Measurements from ENCODE around the gene ADH4.
"Not testable (repeated sequence)": the region's sequence is repeated elsewhere in the genome, so short reads cannot be mapped to it uniquely, and the experiment has no call there.

Gene ADH4

DNA sequence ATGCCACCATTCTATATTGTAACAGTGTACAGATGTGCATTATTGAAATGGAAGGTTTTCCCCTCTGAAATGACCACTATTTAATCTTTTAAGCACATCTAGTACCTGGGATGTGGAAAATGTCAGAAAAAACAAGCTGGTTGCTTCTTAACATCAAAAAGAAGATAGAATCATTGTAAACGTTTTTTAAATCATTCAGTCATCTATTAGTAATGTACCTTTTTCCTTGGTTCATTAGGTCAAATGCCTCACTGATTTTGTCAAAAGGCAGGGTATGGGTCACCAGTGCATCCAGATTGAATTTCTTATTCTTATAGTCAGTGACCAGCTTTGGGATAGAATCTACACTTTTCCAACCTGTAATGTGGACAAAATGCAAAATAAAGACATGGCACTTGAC is 17.7 kb downstream of the ADH4 start:
- no peak for DNase-seq (ENCODE audit: extremely low spot score)
- POLR2A ChIA-PET = no interaction called here
- CTCF ChIA-PET = no interaction called here
- TF ChIP-seq, protein P1, sequence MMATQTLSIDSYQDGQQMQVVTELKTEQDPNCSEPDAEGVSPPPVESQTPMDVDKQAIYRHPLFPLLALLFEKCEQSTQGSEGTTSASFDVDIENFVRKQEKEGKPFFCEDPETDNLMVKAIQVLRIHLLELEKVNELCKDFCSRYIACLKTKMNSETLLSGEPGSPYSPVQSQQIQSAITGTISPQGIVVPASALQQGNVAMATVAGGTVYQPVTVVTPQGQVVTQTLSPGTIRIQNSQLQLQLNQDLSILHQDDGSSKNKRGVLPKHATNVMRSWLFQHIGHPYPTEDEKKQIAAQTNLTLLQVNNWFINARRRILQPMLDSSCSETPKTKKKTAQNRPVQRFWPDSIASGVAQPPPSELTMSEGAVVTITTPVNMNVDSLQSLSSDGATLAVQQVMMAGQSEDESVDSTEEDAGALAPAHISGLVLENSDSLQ (IDR thresholded peaks at IDR 0.05) = no peak
- TF ChIP-seq TARDBP (IDR thresholded peaks at IDR 0.05) (no peak), HDGF (IDR thresholded peaks at IDR 0.05; ENCODE audit: borderline replicate concordance) (no peak), NFRKB (IDR thresholded peaks at IDR 0.05) (no peak), FOXK2 (IDR thresholded peaks at IDR 0.05) (no peak), L3MBTL2 (conservative IDR thresholded peaks at IDR 0.05) (no peak), BHLHE40 (IDR thresholded peaks at IDR 0.05; ENCODE audit: borderline replicate concordance) (no peak), FOXA1 (IDR thresholded peaks at IDR 0.05) (no peak), CTBP1 (IDR thresholded peaks at IDR 0.05; ENCODE audit: borderline replicate concordance) (no peak), ZNF384 (IDR thresholded peaks at IDR 0.05) (no peak), ELF4 (IDR thresholded peaks at IDR 0.05) (no peak), ARNT (IDR thresholded peaks at IDR 0.05) (no peak), SUZ12 (IDR thresholded peaks at IDR 0.05) (no peak), SP1 (IDR thresholded peaks at IDR 0.05) (no peak), LEF1 (IDR thresholded peaks at IDR 0.05; ENCODE audit: borderline replicate concordance) (no peak), FOXM1 (IDR thresholded peaks at IDR 0.05; ENCODE audit: borderline replicate concordance) (no peak)

DNA sequence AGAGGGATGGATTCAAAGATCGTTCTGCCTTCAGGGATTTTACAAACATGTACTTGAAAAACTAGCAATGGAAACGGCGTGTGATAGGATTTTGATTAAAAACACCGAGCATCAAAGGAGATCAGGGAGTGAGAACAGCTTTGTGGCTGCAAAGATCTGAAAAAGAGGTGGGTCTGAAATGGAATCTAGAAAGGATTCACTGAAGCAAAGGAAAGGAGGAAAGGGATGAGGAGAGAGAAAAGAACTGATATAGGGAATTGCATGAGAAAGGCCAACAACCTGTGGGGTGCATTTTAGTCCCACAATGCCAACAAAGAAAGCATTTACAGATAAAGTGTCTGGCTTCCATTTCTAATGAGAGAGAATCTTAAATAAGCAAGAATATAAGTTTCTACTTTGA is 23.1 kb downstream of the ADH4 start:
- ChIA-PET CTCF (no interaction called here), POLR2A (no interaction called here)
- TF ChIP-seq NFRKB (IDR thresholded peaks at IDR 0.05) (no peak), CTBP1 (IDR thresholded peaks at IDR 0.05; ENCODE audit: borderline replicate concordance) (no peak), FOXK2 (IDR thresholded peaks at IDR 0.05) (no peak), SP1 (IDR thresholded peaks at IDR 0.05) (no peak), BHLHE40 (IDR thresholded peaks at IDR 0.05; ENCODE audit: borderline replicate concordance) (no peak), TARDBP (IDR thresholded peaks at IDR 0.05) (no peak), L3MBTL2 (conservative IDR thresholded peaks at IDR 0.05) (no peak), ELF4 (IDR thresholded peaks at IDR 0.05) (no peak), HDGF (IDR thresholded peaks at IDR 0.05; ENCODE audit: borderline replicate concordance) (no peak), SUZ12 (IDR thresholded peaks at IDR 0.05) (no peak), LEF1 (IDR thresholded peaks at IDR 0.05; ENCODE audit: borderline replicate concordance) (no peak), ZNF384 (IDR thresholded peaks at IDR 0.05) (no peak), FOXM1 (IDR thresholded peaks at IDR 0.05; ENCODE audit: borderline replicate concordance) (no peak), ARNT (IDR thresholded peaks at IDR 0.05) (no peak), FOXA1 (IDR thresholded peaks at IDR 0.05) (no peak)
- TF ChIP-seq, protein P1 (IDR thresholded peaks at IDR 0.05) = no peak
- no peak for DNase-seq (ENCODE audit: extremely low spot score)

DNA sequence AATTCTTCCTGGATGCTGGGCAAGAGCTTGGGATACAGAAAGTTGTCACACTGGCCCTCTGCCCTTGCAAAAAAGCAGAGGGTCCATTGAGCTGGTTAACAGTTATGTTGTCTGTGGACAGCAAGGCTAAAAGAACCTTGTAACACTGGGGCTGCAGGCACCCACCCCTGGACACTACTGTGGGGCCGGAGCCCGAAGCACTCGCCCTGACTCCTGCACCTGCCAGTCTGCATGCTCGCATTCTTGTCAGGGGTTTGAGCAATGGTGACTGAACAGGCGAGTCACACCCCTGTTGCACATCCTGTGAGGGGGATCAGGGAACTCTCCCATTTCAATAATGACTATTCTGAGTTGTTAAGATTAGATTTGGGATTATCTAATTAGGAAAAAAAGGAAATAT is 23.6 kb downstream of the ADH4 start:
- DNase-seq (ENCODE audit: extremely low spot score) = no peak
- ChIA-PET CTCF (no interaction called here), POLR2A (no interaction called here)
- TF ChIP-seq BHLHE40 (IDR thresholded peaks at IDR 0.05; ENCODE audit: borderline replicate concordance) = no peak
- no peak for TF ChIP-seq FOXA1 (IDR thresholded peaks at IDR 0.05)
- TF ChIP-seq, protein P1 (IDR thresholded peaks at IDR 0.05) = no peak
- TF ChIP-seq HDGF (IDR thresholded peaks at IDR 0.05; ENCODE audit: borderline replicate concordance) = no peak
- TF ChIP-seq FOXK2 (IDR thresholded peaks at IDR 0.05) = no peak
- no peak for TF ChIP-seq ARNT (IDR thresholded peaks at IDR 0.05)
- no peak for TF ChIP-seq ELF4 (IDR thresholded peaks at IDR 0.05)
- TF ChIP-seq L3MBTL2 (conservative IDR thresholded peaks at IDR 0.05) = no peak
- no peak for TF ChIP-seq SUZ12 (IDR thresholded peaks at IDR 0.05)
- no peak for TF ChIP-seq LEF1 (IDR thresholded peaks at IDR 0.05; ENCODE audit: borderline replicate concordance)
- TF ChIP-seq NFRKB (IDR thresholded peaks at IDR 0.05) = no peak
- no peak for TF ChIP-seq ZNF384 (IDR thresholded peaks at IDR 0.05)

DNA sequence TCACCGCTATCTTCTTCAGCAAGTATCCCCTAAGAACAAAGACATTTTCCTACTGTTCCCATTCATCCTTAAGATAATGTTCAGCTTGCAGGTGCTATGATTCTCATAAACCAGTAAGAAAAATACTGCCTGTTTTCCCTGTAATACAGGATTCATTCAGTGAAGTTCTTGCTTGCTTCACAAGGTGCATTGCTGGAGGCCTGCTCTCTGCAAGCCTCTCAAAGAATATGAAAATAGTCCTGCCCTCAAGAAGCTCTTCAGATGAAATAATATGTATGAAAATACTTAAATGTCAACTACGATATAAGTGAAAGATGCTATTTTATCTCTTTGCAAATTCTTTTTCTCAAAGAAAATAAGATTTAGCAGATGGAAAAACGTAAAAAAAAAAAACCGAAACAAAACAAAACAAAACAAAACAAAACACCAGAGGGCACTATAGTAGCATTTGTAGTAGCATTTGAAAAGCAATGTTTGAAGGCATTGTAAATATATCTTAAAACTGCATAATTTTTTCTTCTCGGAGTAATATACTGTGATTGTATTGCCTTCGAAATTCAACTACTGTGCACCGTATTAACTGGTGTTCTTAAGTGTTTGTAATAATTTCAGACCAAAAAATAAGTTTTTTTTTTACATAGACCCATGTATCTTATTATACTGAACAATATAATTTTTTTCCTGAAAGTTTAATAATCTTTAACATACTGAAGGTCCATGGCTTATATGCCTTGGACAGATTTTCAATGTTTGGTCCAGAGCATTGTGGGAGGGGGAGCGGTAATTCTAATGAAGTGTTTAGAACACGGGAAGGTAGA is 26.0 kb downstream of the ADH4 start:
- ChIA-PET CTCF (no interaction called here), POLR2A (no interaction called here)
- no peak for DNase-seq (ENCODE audit: extremely low spot score)
- TF ChIP-seq TARDBP (IDR thresholded peaks at IDR 0.05) = no peak
- TF ChIP-seq BHLHE40 (IDR thresholded peaks at IDR 0.05; ENCODE audit: borderline replicate concordance) = no peak
- TF ChIP-seq ARNT (IDR thresholded peaks at IDR 0.05) = no peak
- peak; percentile 67 for TF ChIP-seq ZNF384 (IDR thresholded peaks at IDR 0.05)
- TF ChIP-seq, protein P1 (IDR thresholded peaks at IDR 0.05) = no peak
- no peak for TF ChIP-seq HDGF (IDR thresholded peaks at IDR 0.05; ENCODE audit: borderline replicate concordance)

DNA sequence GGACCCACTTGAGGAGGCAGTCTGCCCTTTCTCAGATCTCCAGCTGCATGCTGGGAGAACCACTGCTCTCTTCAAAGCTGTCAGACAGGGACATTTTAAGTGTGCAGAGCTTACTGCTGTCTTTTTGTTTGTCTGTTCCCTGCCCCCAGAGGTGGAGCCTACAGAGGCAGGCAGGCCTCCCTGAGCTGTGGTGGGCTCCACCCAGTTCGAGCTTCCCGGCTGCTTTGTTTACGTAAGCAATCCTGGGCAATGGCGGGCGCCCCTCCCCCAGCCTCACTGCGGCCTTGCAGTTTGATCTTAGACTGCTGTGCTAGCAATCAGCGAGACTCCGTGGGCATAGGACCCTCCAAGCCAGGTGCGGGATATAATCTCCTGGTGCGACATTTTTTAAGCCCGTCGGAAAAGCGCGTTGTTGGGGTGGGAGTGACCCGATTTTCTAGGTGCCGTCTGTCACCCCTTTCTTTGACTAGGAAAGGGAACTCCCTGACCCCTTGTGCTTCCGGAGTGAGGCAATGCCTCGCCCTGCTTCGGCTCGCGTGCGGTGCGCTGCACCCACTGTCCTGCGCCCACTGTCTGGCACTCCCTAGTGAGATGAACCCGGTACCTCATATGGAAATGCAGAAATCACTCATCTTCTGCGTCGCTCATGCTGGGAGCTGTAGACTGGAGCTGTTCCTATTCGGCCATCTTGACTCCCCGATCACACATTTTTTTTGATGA is 26.8 kb downstream of the ADH4 start:
- DNase-seq (ENCODE audit: extremely low spot score); CTCF ChIA-PET; POLR2A ChIA-PET: not testable (repeated sequence)

DNA sequence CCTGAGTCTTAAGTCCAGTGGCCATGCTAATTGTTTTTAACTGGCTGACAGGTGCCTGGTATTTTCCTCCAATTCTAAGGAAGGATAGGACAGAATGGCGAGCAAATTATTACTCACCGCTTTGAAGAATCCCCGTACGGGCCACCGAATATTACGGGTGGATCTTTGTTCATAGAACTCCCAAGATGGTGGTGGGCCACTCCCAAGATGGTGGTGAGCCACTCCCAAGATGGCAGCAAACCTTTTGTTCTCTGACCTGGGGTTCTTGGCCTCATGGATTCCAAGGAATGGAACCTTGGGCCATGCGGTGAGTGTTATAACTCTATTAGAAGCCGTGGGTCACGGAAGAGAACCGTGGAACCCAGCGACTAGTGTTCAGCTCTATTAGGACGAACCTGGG is 34.8 kb downstream of the ADH4 start:
- DNase-seq (ENCODE audit: extremely low spot score); CTCF ChIA-PET; POLR2A ChIA-PET: not testable (repeated sequence)

All from HEK293T (cell line).